Measurements from ENCODE around the gene GSTM2.

The GSTM2 gene

GRCh38 chr1:109641861-109642260, 26.0 kb upstream of the GSTM2 start:
- DNase-seq (ENCODE audit: insufficient read length, low spot score): no peak
- FAIRE-seq: no peak
- TF ChIP-seq CTCF (IDR thresholded peaks at IDR 0.05; ENCODE audit: insufficient read depth, missing control alignments): no peak

DNA sequence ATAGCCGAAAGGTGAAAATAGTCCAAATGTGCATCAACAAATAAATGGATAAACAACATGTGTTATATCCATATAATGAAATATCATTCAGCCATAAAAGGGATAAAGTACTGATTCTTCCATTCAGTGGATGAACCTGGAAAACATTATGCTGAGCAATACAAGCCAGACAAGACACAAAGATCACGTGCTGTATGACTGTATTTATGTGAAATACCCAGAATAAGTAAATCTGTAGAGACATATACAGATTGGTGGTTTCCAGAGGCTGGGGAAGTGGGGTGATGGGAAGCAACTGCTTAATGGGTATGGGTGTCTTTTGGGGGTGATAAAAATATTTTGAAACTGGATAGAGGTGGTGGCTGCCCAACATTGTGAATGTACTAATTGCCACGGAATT, 25.2 kb upstream of the GSTM2 start:
- no peak for FAIRE-seq
- no peak for DNase-seq (ENCODE audit: insufficient read length, low spot score)
- TF ChIP-seq CTCF (IDR thresholded peaks at IDR 0.05; ENCODE audit: insufficient read depth, missing control alignments): no peak

DNA sequence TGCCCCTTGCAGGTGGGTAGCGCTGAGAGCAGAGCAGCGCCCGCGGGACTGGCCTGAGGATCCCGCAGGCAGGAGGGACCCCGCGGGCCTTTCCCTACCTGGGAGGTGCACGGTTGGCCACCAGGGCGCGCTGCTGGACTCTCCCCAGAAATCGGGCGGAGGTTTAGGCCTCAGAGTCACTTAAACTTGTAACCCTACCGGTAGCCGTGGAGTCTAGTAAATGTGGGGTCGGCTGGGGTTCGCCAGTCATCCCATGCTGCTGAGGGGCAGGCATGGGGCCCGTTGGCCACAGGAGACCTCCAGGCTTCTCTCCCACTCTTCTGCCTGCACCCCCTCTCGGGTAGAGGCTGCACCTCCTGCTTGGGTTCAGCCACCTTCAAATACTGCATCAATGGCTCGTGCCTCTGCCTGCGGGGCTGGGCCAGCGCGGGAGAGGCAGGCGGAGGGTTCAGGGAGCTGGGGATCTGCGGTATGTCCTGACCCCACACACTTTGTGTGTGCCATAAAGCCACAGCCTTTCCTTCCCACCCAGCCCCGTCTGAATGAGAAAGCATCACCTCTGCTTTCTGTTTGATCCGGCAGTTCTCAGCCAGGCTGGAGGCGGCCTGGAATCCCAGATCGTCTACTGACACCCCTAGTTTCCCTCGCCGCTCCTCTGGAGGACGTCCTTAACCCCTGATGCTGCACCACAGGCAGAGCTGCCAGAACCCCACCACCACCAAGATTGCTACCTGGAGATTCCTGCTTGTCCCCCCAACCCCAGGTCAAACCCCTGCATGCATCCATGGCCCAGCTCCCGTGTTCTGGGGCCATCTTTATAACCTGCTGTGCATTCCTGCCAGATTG, 24.2 kb upstream of the GSTM2 start:
- TF ChIP-seq CTCF (IDR thresholded peaks at IDR 0.05; ENCODE audit: insufficient read depth, missing control alignments): peak; percentile 72
- FAIRE-seq: no peak
- DNase-seq (ENCODE audit: insufficient read length, low spot score): no peak

GRCh38 chr1:109644670-109645069, 23.2 kb upstream of the GSTM2 start:
- FAIRE-seq (no peak), DNase-seq (ENCODE audit: insufficient read length, low spot score) (no peak)
- no peak for TF ChIP-seq CTCF (IDR thresholded peaks at IDR 0.05; ENCODE audit: insufficient read depth, missing control alignments)

DNA sequence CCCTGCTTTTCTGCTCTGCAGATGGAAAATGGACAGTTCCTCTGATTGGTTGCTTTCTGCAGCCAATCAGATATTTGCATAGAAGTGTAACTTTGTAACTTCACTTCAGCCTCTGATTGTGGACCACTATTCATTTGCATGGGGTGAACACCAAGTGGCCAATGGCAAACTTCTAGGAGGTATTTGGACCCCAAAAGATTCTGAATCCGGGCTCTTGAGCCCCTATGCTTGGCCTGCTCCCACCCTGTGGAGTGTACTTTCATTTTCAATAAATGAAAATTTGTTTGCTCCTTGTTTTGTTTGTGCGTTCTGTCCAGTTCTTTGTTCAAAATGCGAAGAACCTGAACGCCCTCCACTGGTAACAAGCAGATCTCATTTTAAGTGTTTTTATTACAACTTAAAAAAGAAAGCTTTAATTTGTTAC, 18.4 kb upstream of the GSTM2 start:
- FAIRE-seq: no peak
- TF ChIP-seq CTCF (IDR thresholded peaks at IDR 0.05; ENCODE audit: insufficient read depth, missing control alignments): peak; percentile 75
- no peak for DNase-seq (ENCODE audit: insufficient read length, low spot score)

- TF ChIP-seq CTCF (IDR thresholded peaks at IDR 0.05; ENCODE audit: insufficient read depth, missing control alignments): no peak
Measured at GRCh38 chr1:109650609-109651008, 17.2 kb upstream of the GSTM2 start.

DNA sequence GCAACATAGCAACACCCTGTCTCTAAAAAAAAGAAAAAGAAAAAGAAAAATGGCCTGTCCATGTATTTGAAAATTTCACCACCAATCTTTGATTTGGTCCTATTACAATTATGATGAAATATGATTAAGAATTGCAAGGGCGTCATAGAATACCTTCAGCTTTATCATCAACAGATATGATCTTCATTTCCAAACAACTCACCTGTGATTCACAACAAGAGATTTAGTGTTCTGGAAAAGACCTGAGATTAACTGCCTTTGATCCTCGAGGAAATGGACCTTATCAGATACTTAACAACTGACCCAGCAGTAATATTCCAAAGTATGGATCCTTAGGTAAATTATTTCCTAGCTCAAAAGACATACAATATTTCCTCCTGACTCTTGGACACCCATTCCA, 15.5 kb upstream of the GSTM2 start:
- TF ChIP-seq CTCF (IDR thresholded peaks at IDR 0.05; ENCODE audit: insufficient read depth, missing control alignments): no peak
- no peak for FAIRE-seq
- no peak for DNase-seq (ENCODE audit: insufficient read length, low spot score)

More at GRCh38 chr1:109650609-109651008, 17.2 kb upstream of the GSTM2 start:
- DNase-seq (ENCODE audit: insufficient read length, low spot score): no peak
- FAIRE-seq: no peak

Measured in D721Med (cell line).